ENCODE results near the gene STARD5. TPM values are rescaled to one million over a fixed set of nuclear protein-coding genes. Genes with fewer than 3 reads are reported as not detected.

The STARD5 gene
- total RNA-seq, 1 experiment from 2014 or later, result 3.4 TPM

- no peak for TF ChIP-seq CTCF (IDR thresholded peaks at IDR 0.05; ENCODE audit: unreplicated experiment)
- DNase-seq (ENCODE audit: unreplicated experiment), result no peak
- POLR2A ChIA-PET, result interaction anchor here (0.7 to 1.3 kb wide), 3 partner anchors 10 to 188 kb away, joined by 3 to 4 read pairs (median 3); partner anchors contain the start of gene STARD5
- intact Hi-C loops (cut with micrococcal nuclease), result no loop called here
- no peak overlapping the region for H3K27ac Mint-ChIP-seq (ENCODE audit: low read depth, unreplicated experiment)
- H3K4me1 Mint-ChIP-seq (ENCODE audit: insufficient read depth, unreplicated experiment), result peaks cover 28% of the 10 kb centered on the region
- CTCF ChIA-PET, result interaction anchor here (1.1 to 1.6 kb wide), 3 partner anchors 24 to 102 kb away, joined by 3 to 5 read pairs (median 4); no protein-coding TSS in a partner anchor
- no peaks in the 10 kb centered on the region for H3K9me3 Mint-ChIP-seq (ENCODE audit: unreplicated experiment)
- no peaks in the 10 kb centered on the region for H3K27me3 Mint-ChIP-seq (ENCODE audit: insufficient read depth, unreplicated experiment)
- no peak overlapping the region for H3K4me3 Mint-ChIP-seq (ENCODE audit: unreplicated experiment)
- no TSS peak for BruUV-seq (replicated peaks)
- no peaks in the 10 kb centered on the region for H3K36me3 Mint-ChIP-seq (ENCODE audit: insufficient read depth, unreplicated experiment)
Measured at GRCh38 chr15:81299630-81300273, 24.2 kb downstream of the STARD5 start.

GRCh38 chr15:81299156-81299555 lies 24.8 kb downstream of the STARD5 start:
- H3K9me3 Mint-ChIP-seq (ENCODE audit: unreplicated experiment), result no peaks in the 10 kb centered on the region
- BruUV-seq (replicated peaks), result no TSS peak
- H3K4me1 Mint-ChIP-seq (ENCODE audit: insufficient read depth, unreplicated experiment), result peaks cover 23% of the 10 kb centered on the region
- H3K27me3 Mint-ChIP-seq (ENCODE audit: insufficient read depth, unreplicated experiment), result no peaks in the 10 kb centered on the region
- no peak overlapping the region for H3K4me3 Mint-ChIP-seq (ENCODE audit: unreplicated experiment)
- ChIA-PET POLR2A (interaction anchor here (0.9 to 1.3 kb wide), 3 partner anchors 11 to 25 kb away, joined by 3 to 4 read pairs (median 4); partner anchors contain the start of gene STARD5), CTCF (interaction anchor here (0.7 to 1.6 kb wide), 5 partner anchors 24 to 103 kb away, joined by 3 to 5 read pairs (median 4); no protein-coding TSS in a partner anchor)
- TF ChIP-seq CTCF (IDR thresholded peaks at IDR 0.05; ENCODE audit: unreplicated experiment), result no peak
- no peak overlapping the region for H3K27ac Mint-ChIP-seq (ENCODE audit: low read depth, unreplicated experiment)
- intact Hi-C loops (cut with micrococcal nuclease), result no loop called here
- no peaks in the 10 kb centered on the region for H3K36me3 Mint-ChIP-seq (ENCODE audit: insufficient read depth, unreplicated experiment)
- no peak for DNase-seq (ENCODE audit: unreplicated experiment)

GRCh38 chr15:81298611-81299010 lies 25.3 kb downstream of the STARD5 start:
- no TSS peak for BruUV-seq (replicated peaks)
- CTCF ChIA-PET, result interaction anchor here (0.7 to 1.6 kb wide), 4 partner anchors 23 to 103 kb away, joined by 3 to 5 read pairs (median 4); no protein-coding TSS in a partner anchor

More at GRCh38 chr15:81298611-81299010, 25.3 kb downstream of the STARD5 start:
- no peaks in the 10 kb centered on the region for H3K9me3 Mint-ChIP-seq (ENCODE audit: unreplicated experiment)
- intact Hi-C loops (cut with micrococcal nuclease), result no loop called here
- H3K36me3 Mint-ChIP-seq (ENCODE audit: insufficient read depth, unreplicated experiment), result no peaks in the 10 kb centered on the region
- H3K27me3 Mint-ChIP-seq (ENCODE audit: insufficient read depth, unreplicated experiment), result no peaks in the 10 kb centered on the region
- peaks cover 22% of the 10 kb centered on the region for H3K4me1 Mint-ChIP-seq (ENCODE audit: insufficient read depth, unreplicated experiment)
- POLR2A ChIA-PET, result interaction anchor here (0.9 to 1.3 kb wide), 3 partner anchors 12 to 25 kb away, joined by 3 to 4 read pairs (median 4); partner anchors contain the start of gene STARD5
- H3K4me3 Mint-ChIP-seq (ENCODE audit: unreplicated experiment), result no peak overlapping the region
- DNase-seq (ENCODE audit: unreplicated experiment), result no peak
- no peak for TF ChIP-seq CTCF (IDR thresholded peaks at IDR 0.05; ENCODE audit: unreplicated experiment)
- H3K27ac Mint-ChIP-seq (ENCODE audit: low read depth, unreplicated experiment), result no peak overlapping the region
